ENCODE measurements around the gene LRRC23. TPM values are rescaled to one million over a fixed set of nuclear protein-coding genes. Genes with fewer than 3 reads are reported as not detected.

The LRRC23 gene
- total RNA-seq, 1 donor from 2014 or later = 11.6 TPM

DNA sequence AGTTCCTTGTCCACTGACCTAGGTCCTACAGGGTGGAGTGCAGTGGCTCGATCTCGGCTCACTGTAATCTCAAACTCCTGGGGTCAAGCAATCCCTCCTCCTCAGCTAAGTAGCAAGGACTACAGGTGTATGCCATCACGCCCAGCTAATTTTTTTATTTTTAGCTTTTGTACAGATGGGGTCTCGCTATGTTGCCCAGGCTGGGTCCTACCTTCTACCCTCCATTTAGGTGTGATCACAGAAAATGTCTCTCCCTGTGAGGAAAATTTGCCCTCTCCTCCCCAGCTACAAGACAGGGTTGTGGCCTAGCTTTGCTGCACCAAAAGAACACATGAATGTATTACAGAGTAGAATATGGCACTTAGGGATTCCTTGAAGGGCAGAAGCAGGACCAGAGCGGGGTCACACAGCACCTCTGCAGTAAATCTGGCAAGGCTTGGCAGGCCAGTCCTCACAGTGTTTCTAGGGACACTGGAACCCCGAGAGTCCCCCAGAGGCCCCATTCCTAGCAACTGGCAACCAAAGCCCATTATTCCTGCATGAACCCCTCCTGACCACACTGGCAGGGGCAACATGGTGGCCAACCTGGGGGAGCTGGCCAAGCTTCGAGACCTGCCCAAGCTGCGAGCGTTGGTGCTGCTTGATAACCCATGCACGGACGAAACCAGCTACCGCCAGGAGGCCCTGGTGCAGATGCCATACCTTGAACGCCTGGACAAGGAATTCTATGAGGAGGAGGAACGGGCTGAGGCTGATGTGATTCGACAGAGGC is 7.7 kb downstream of the LRRC23 start:
- TF ChIP-seq, protein P1, sequence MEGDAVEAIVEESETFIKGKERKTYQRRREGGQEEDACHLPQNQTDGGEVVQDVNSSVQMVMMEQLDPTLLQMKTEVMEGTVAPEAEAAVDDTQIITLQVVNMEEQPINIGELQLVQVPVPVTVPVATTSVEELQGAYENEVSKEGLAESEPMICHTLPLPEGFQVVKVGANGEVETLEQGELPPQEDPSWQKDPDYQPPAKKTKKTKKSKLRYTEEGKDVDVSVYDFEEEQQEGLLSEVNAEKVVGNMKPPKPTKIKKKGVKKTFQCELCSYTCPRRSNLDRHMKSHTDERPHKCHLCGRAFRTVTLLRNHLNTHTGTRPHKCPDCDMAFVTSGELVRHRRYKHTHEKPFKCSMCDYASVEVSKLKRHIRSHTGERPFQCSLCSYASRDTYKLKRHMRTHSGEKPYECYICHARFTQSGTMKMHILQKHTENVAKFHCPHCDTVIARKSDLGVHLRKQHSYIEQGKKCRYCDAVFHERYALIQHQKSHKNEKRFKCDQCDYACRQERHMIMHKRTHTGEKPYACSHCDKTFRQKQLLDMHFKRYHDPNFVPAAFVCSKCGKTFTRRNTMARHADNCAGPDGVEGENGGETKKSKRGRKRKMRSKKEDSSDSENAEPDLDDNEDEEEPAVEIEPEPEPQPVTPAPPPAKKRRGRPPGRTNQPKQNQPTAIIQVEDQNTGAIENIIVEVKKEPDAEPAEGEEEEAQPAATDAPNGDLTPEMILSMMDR (IDR thresholded peaks at IDR 0.05; ENCODE audit: borderline replicate concordance) = no peak
- no peaks in the 10 kb centered on the region for H3K36me3 ChIP-seq
- no peak for DNase-seq
- H3K9me3 ChIP-seq (replicated peaks) = no peaks in the 10 kb centered on the region
- H3K27ac ChIP-seq (replicated peaks) = no peak overlapping the region
- H3K4me1 ChIP-seq = peaks cover 24% of the 10 kb centered on the region
- intact Hi-C loops (cut with micrococcal nuclease) = no loop called here
- H3K4me3 ChIP-seq = no peak overlapping the region
- no peaks in the 10 kb centered on the region for H3K27me3 ChIP-seq (ENCODE audit: low read depth)

DNA sequence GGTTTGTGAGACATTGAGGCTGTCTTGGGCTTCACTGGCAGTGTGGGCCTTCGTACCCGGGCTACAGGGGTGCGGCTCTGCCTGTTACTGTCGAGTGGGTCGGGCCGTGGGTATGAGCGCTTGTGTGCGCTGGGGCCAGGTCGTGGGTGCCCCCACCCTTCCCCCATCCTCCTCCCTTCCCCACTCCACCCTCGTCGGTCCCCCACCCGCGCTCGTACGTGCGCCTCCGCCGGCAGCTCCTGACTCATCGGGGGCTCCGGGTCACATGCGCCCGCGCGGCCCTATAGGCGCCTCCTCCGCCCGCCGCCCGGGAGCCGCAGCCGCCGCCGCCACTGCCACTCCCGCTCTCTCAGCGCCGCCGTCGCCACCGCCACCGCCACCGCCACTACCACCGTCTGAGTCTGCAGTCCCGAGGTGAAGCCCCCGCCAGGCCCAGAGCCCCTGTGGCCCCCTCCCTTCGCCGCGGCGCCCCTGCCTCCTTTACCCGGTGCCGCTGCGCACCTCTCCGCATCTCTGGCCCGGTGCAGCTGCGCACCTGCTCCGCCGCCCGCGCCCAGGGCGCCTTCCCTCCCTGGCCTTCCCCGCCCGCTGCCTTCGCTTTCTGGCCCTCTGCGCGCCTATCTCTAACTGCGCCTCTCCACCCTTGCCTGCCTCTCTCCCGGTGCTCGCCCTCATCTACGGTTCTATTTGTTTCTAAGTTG is 9.8 kb downstream of the LRRC23 start, which contains the start of gene ENO2:
ENO2 (plus strand) TSS at position 335 of the 701 bp plus-strand sequence. CDS start 1,253 bp downstream, outside the sequence.
- intact Hi-C loops (cut with micrococcal nuclease) = no loop called here
- peaks cover 24% of the 10 kb centered on the region for H3K4me1 ChIP-seq
- TF ChIP-seq, protein P1 (IDR thresholded peaks at IDR 0.05; ENCODE audit: borderline replicate concordance) = no peak
- no peaks in the 10 kb centered on the region for H3K27me3 ChIP-seq (ENCODE audit: low read depth)
- H3K9me3 ChIP-seq (replicated peaks) = no peaks in the 10 kb centered on the region
- H3K36me3 ChIP-seq = no peaks in the 10 kb centered on the region
- DNase-seq = peak; percentile 79
- H3K4me3 ChIP-seq = peak within 1 kb of the TSS; percentile 90
- peak within 1 kb of the TSS; percentile 80 for H3K27ac ChIP-seq (replicated peaks)

DNA sequence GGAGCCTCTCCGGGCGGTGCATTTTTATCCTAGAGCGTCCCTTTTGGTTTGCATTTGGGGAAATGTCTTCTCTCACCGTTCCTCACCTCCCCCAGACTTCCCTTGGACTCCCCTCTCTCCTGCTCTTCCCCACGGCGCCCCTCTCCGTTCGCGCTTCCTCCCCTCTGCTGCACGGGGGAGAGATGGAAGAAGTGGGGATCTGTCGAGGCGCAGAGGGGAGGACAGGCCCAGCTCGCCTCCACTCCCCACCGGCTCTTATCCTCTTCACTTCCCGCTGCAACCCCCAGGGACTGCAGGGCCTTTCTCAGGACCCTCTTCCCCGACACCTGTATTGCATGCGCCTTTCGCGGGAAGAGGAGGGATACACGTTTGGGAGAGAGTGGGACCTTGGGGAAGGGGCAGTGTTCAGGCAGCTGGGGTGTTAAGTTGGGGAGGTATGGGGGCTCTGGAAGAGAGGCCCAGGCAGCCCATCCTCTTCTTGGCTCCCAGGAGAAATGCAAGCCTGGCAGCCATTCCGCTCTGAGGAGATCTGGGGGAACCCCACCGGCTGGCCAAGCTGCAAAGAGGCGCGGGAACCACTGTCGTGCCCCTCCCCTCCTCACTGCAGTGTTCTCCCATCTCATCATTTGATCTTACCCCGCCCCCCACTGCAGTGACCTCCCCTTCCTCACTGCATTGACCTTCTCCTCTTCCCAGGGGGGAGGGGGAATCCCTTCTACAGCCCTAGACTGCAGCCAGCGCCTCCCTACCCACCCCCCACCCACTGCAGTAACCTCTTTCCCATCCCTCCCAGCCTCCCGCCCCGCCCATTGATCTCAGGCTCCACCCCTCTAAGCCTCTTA is 10.5 kb downstream of the LRRC23 start:
- peak; percentile 45 for DNase-seq
- Histone ChIP-seq H3K4me1 (peaks cover 24% of the 10 kb centered on the region), H3K9me3 (replicated peaks) (no peaks in the 10 kb centered on the region), H3K4me3 (peak overlapping the region; percentile 90), H3K27me3 (ENCODE audit: low read depth) (no peaks in the 10 kb centered on the region), H3K27ac (replicated peaks) (peak overlapping the region; percentile 80), H3K36me3 (no peaks in the 10 kb centered on the region)
- TF ChIP-seq, protein P1 (IDR thresholded peaks at IDR 0.05; ENCODE audit: borderline replicate concordance) = no peak
- intact Hi-C loops (cut with micrococcal nuclease) = no loop called here

DNA sequence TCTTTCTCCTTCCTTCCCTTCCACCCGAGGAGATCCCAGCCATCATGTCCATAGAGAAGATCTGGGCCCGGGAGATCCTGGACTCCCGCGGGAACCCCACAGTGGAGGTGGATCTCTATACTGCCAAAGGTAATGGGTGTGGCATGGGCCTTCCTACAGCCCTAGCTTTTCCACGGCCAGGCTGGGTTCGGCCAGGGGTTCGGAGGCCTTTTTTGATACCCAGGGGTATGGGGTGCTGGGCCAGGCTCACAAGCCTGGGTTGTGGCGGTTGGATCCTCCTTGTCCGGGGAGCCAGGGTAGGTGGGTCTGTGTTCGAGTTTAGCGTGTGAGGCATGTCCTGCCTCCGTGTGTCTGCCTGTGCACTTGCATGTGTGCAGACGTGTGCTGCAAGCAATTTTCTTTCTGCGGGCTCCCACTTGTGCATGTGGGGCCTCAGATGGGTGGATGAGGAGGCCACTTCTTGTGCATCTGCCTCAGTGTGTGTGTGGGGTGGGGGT is 11.2 kb downstream of the LRRC23 start:
- Histone ChIP-seq H3K4me3 (peak overlapping the region; percentile 90), H3K36me3 (no peaks in the 10 kb centered on the region), H3K27ac (replicated peaks) (no peak overlapping the region), H3K4me1 (peaks cover 24% of the 10 kb centered on the region), H3K27me3 (ENCODE audit: low read depth) (no peaks in the 10 kb centered on the region), H3K9me3 (replicated peaks) (no peaks in the 10 kb centered on the region)
- intact Hi-C loops (cut with micrococcal nuclease) = no loop called here
- TF ChIP-seq, protein P1 (IDR thresholded peaks at IDR 0.05; ENCODE audit: borderline replicate concordance) = no peak
- no peak for DNase-seq

All from left ventricle myocardium inferior (tissue), 1 donor.